ENCODE data around the gene HS1BP3. TPM values are rescaled to one million over a fixed set of nuclear protein-coding genes. Genes with fewer than 3 reads are reported as not detected.

Gene HS1BP3
- total and polyA plus RNA-seq, 2 of the 4 experiments (the other 2 are of a cell fraction) = 9.0 to 14.8 TPM

DNA sequence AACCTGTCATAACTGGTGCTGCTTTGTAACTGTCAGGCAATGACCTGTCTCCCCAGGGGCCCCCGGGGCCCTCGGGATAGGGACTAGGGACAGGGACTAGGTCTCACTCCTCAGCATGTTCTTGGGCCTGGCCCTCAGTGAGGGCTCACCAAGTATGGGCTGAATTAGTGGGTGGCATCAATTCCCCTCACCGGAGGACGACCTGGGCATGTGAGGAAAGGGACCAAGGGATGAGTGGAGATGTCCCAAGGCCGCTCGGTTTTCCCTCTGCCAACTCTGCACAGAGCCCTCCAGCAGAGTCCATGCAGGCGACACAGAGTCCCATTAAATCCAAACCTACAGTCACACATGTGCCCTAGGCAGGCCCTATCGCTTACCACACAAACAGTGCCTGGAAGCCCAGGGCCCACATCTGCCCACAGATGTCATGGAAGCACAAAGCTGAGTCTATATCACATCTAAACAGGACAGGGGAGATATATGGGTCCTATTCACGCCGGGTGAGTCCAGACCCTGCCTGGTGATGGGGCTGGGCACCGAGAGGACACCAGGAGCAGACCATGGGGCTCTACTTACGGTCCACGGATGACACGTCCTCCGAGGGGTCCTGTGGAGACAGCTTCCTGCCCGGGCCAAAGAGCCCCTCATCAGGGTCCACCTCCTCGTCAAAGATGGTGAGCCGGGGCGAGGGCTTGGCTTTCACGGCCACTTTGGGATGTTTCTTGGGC, 26.6 kb downstream of the HS1BP3 start:
- no TSS peak for BruUV-seq (replicated peaks)
- Histone ChIP-seq H2BK120ac (ENCODE audit: low read depth, low read length) (no peak overlapping the region), H2AK5ac (ENCODE audit: low read depth, low read length) (no peak overlapping the region), H3K4ac (ENCODE audit: low read depth, low read length) (no peak overlapping the region), H3K9me1 (ENCODE audit: insufficient read depth, low read length) (peaks cover 3% of the 10 kb centered on the region; the same call in 1 of the 2 replicates), H2BK20ac (ENCODE audit: low read depth, low read length) (no peak overlapping the region), H2AK9ac (replicated peaks; ENCODE audit: low read depth, low read length, poor library complexity) (no peak overlapping the region), H3K9me3 (ENCODE audit: control insufficient read depth, insufficient read depth, low read length) (no peaks in the 10 kb centered on the region), H3K14ac (replicated peaks; ENCODE audit: low read depth, low read length) (no peak overlapping the region), H3K4me1 (ENCODE audit: control insufficient read depth, insufficient read depth, low read length) (peaks cover 2% of the 10 kb centered on the region; the same call in 1 of the 2 replicates), H4K5ac (ENCODE audit: low read depth, low read length) (no peak overlapping the region), H3K18ac (ENCODE audit: low read depth, low read length) (no peak overlapping the region), H3K56ac (ENCODE audit: extremely low read depth, insufficient read depth, low read length) (no peak overlapping the region), H4K8ac (ENCODE audit: low read depth in 2 of 2, low read length in 2 of 2) (no peak overlapping the region), H2BK5ac (ENCODE audit: low read depth, low read length, poor library complexity, severe bottlenecking) (no peak overlapping the region), H3K23ac (ENCODE audit: low read depth, low read length) (no peak overlapping the region), H4K91ac (ENCODE audit: insufficient read depth, low read depth, low read length) (no peak overlapping the region), H3K79me1 (ENCODE audit: low read depth in 1 of 2, low read length in 2 of 2) (no peaks in the 10 kb centered on the region), H2BK15ac (ENCODE audit: low read depth, low read length) (no peak overlapping the region), H3K9ac (ENCODE audit: low read depth, low read length) (no peak overlapping the region), H3K4me2 (ENCODE audit: low read depth, low read length) (no peak overlapping the region), H3K27ac (ENCODE audit: insufficient read depth, low read length) (no peak overlapping the region), H3K4me3 (ENCODE audit: insufficient read depth, low read depth, low read length) (no peak overlapping the region), H3K27me3 (ENCODE audit: control insufficient read depth, insufficient read depth, low read length) (no peaks in the 10 kb centered on the region), H2AFZ (replicated peaks; ENCODE audit: low read length, poor library complexity) (no peak overlapping the region), H3K36me3 (ENCODE audit: control insufficient read depth, insufficient read depth, low read length) (peaks cover 35% of the 10 kb centered on the region), H4K20me1 (ENCODE audit: insufficient read depth, low read length) (no peaks in the 10 kb centered on the region)
- CTCF ChIA-PET = no interaction called here
- no peak for ATAC-seq (ENCODE audit: low read depth)
- 85% methylated on average over 9 of the region's 20 CpGs; no CpG with 5 or more reads in 1 of the 2 experiments for WGBS, 2 experiments (ENCODE audit: extremely low coverage in 2 of 2, insufficient read length in 1 of 2)
- in situ Hi-C loops (cut with MboI; ENCODE audit: low sequenced_read_pairs) (no loop called here), intact Hi-C loops (cut with micrococcal nuclease) (no loop called here), dilution Hi-C loops (cut with HindIII; ENCODE audit: low sequenced_read_pairs, unreplicated experiment) (no loop called here)
- TF ChIP-seq, protein P1, sequence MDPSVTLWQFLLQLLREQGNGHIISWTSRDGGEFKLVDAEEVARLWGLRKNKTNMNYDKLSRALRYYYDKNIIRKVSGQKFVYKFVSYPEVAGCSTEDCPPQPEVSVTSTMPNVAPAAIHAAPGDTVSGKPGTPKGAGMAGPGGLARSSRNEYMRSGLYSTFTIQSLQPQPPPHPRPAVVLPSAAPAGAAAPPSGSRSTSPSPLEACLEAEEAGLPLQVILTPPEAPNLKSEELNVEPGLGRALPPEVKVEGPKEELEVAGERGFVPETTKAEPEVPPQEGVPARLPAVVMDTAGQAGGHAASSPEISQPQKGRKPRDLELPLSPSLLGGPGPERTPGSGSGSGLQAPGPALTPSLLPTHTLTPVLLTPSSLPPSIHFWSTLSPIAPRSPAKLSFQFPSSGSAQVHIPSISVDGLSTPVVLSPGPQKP (IDR thresholded peaks at IDR 0.05; ENCODE audit: borderline replicate concordance, low read depth, low read length) = no peak
- TF ChIP-seq CHD1 (IDR thresholded peaks at IDR 0.05; ENCODE audit: low read depth, low read length) (no peak), CEBPB (IDR thresholded peaks at IDR 0.05; ENCODE audit: low read depth, low read length) (no peak), MAFK (IDR thresholded peaks at IDR 0.05; ENCODE audit: low read depth, low read length) (no peak), RFX5 (IDR thresholded peaks at IDR 0.05; ENCODE audit: low read depth, low read length) (no peak), FOS (IDR thresholded peaks at IDR 0.05; ENCODE audit: low read depth, low read length) (no peak), MAZ (IDR thresholded peaks at IDR 0.05; ENCODE audit: borderline replicate concordance, low read depth, low read length) (no peak), SMC3 (IDR thresholded peaks at IDR 0.05; ENCODE audit: low read depth, low read length) (no peak), BHLHE40 (IDR thresholded peaks at IDR 0.05; ENCODE audit: low read depth, low read length) (no peak), RAD21 (IDR thresholded peaks at IDR 0.05; ENCODE audit: low read length) (no peak), POLR2A (IDR thresholded peaks at IDR 0.05; ENCODE audit: low read depth, low read length) (no peak), NFE2L2 (IDR thresholded peaks at IDR 0.05; ENCODE audit: low read depth, low read length) (no peak), MXI1 (IDR thresholded peaks at IDR 0.05; ENCODE audit: borderline replicate concordance, low read depth, low read length) (no peak)
- TF ChIP-seq, protein P2, sequence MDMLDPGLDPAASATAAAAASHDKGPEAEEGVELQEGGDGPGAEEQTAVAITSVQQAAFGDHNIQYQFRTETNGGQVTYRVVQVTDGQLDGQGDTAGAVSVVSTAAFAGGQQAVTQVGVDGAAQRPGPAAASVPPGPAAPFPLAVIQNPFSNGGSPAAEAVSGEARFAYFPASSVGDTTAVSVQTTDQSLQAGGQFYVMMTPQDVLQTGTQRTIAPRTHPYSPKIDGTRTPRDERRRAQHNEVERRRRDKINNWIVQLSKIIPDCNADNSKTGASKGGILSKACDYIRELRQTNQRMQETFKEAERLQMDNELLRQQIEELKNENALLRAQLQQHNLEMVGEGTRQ (IDR thresholded peaks at IDR 0.05; ENCODE audit: low read depth, low read length) = no peak
- TF ChIP-seq, protein P3, sequence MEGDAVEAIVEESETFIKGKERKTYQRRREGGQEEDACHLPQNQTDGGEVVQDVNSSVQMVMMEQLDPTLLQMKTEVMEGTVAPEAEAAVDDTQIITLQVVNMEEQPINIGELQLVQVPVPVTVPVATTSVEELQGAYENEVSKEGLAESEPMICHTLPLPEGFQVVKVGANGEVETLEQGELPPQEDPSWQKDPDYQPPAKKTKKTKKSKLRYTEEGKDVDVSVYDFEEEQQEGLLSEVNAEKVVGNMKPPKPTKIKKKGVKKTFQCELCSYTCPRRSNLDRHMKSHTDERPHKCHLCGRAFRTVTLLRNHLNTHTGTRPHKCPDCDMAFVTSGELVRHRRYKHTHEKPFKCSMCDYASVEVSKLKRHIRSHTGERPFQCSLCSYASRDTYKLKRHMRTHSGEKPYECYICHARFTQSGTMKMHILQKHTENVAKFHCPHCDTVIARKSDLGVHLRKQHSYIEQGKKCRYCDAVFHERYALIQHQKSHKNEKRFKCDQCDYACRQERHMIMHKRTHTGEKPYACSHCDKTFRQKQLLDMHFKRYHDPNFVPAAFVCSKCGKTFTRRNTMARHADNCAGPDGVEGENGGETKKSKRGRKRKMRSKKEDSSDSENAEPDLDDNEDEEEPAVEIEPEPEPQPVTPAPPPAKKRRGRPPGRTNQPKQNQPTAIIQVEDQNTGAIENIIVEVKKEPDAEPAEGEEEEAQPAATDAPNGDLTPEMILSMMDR (conservative IDR thresholded peaks at IDR 0.05; ENCODE audit: low read depth, low read length) = no peak
- POLR2A ChIA-PET (ENCODE audit: unreplicated experiment) = no interaction called here
- no peak for DNase-seq
